ENCODE data around the gene LGALS9C.
"Not testable (repeated sequence)": the region's sequence is repeated elsewhere in the genome, so short reads cannot be mapped to it uniquely, and the experiment has no call there.

LGALS9C gene

DNA sequence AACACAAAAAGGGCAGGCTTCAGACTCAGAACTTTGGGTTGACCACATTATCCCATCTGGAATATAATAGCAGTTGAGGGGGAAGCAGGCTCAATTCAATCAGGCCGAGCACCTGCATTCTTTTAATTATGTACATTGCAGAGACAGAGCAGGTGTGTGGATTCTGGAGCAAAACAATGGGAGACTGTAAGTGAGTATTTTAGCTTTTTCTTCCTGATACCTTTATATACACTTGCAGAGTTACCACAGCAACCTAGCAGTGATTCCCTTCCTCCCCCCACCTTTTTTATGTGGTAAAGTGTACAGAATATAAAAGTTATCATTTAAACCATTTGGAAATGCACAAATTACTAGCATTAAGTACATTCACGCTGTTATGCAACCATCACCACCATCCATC lies 6.8 kb upstream of the LGALS9C start:
- not testable (repeated sequence) for H3K4me1 Mint-ChIP-seq, ATAC-seq, H3K27ac Mint-ChIP-seq, H3K9me3 Mint-ChIP-seq, DNase-seq, H3K4me3 Mint-ChIP-seq, H3K27me3 Mint-ChIP-seq

GRCh38 chr17:18470345-18470930 lies 6.2 kb upstream of the LGALS9C start:
- H3K4me3 Mint-ChIP-seq, H3K27me3 Mint-ChIP-seq, ATAC-seq, H3K9me3 Mint-ChIP-seq, DNase-seq, H3K4me1 Mint-ChIP-seq, H3K27ac Mint-ChIP-seq: not testable (repeated sequence)

- H3K4me3 Mint-ChIP-seq, H3K27ac Mint-ChIP-seq, ATAC-seq, H3K27me3 Mint-ChIP-seq, DNase-seq, H3K9me3 Mint-ChIP-seq, H3K4me1 Mint-ChIP-seq: not testable (repeated sequence)
These were observed 2.6 kb upstream of the LGALS9C start for GRCh38 chr17:18473967-18474366.

DNA sequence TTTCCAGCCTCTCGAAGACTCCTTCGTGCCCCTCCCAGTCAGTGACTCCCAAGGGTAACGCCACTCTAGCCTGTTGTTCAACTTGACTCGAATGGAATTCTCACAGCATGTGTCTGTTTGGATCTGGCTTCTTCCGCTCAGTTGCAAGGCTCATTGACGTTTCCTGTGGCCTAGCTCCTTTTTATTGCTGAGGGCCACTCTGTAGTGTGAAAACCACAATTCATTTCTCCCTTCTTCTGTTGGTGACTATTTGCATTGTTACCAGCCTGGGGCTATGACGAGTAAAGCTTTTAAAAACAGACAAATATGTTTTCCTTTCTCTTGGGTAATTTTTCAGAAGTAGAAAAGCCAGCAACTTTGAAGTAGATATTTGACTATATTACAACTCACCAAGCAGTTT lies 1.8 kb upstream of the LGALS9C start:
- H3K27ac Mint-ChIP-seq, H3K27me3 Mint-ChIP-seq, ATAC-seq, H3K4me1 Mint-ChIP-seq, DNase-seq, H3K9me3 Mint-ChIP-seq, H3K4me3 Mint-ChIP-seq: not testable (repeated sequence)

DNA sequence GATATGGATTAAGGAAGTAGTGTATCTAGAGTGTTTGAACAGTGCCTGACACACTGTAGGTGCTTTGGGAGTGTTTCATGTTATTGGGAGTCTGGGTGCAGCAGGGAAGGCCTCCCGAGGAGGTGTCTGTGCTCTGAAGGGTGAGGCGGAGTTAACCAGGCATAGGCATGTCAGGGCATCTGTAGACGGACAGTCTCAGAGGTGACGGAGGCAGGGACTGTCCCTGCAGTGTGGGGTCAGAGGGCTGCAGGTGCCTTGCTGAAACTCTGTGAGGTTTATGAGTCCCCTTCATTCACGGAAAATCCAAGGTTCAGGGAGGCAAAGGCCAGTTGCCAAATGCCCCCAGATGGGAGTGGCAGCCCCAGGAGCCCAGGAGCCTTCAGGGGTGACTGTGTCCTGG lies 778 bp downstream of the LGALS9C start:
- H3K4me1 Mint-ChIP-seq, DNase-seq, H3K27me3 Mint-ChIP-seq, H3K27ac Mint-ChIP-seq, H3K9me3 Mint-ChIP-seq, ATAC-seq, H3K4me3 Mint-ChIP-seq: not testable (repeated sequence)

DNA sequence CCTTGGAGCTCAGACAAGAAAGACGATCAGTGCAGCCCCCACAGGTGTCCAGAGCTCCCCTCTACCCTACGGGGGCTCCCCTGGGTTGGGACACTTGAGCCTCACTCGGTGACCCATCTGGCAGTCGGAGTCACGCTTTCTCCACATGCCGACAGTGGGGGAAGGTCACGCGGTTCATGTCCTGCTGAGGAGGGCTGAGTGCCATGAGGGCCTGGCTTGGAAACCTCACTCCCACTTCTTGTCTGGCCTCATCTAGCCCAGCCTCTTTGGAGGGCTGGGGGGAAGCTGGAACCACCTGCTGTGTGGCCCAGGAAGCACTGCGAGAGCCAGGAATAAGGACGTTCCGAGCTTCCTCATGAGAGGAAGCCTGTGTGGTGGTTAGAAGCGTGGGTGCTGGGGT lies 1.8 kb downstream of the LGALS9C start:
- DNase-seq, H3K27me3 Mint-ChIP-seq, H3K4me1 Mint-ChIP-seq, H3K9me3 Mint-ChIP-seq, H3K27ac Mint-ChIP-seq, ATAC-seq, H3K4me3 Mint-ChIP-seq: not testable (repeated sequence)

DNA sequence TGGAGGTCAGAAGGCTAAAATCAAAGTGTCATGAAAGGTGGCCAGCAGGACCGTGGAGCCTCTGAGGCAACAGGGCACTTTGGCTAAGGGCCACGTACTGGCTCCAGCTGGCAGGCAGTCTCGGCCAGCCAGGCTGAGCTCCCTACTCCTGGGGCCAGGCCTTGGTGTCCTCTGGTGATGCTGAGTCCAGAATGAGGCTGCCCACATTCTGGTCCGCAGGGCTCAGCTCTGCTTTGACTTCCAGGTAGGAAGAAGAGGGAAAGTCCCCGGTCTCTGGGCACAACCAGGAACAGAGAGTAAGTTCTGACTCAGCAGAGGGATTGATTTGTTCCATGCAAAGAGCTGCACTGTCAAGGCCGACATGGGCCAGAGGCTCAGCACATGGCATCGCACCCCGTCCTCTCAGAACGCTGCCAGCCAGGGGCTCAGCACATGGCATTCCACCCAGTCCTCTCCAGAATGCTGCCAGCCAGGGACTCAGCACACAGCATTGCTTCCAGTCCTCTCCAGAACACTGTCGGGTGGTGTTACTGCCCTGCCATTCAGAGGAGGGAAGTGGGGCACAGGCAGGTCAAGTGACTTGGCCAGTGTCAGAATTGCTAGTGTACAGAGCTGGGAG lies 2.5 kb downstream of the LGALS9C start:
- not testable (repeated sequence) for H3K4me3 Mint-ChIP-seq, DNase-seq, H3K27ac Mint-ChIP-seq, ATAC-seq, H3K9me3 Mint-ChIP-seq, H3K27me3 Mint-ChIP-seq, H3K4me1 Mint-ChIP-seq

DNA sequence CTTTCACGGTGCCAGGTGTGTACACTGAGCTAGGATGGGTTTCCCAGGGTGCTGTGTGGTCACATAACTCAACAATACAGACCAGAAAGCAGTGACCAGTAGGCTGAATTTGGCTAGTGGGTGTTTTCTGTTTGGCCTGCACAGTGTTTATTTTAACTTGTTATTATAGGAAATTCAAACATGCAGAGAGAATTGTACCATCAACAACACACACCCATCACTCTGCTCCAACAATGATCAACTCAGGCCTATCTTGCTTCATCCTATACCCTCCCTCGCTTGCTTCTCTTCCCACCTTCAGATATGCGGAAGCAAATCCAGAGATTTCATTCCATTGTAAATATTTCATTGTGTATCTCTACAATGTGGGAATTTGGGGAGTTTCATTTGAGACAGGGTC lies 5.2 kb downstream of the LGALS9C start:
- not testable (repeated sequence) for H3K4me1 Mint-ChIP-seq, H3K9me3 Mint-ChIP-seq, DNase-seq, ATAC-seq, H3K4me3 Mint-ChIP-seq, H3K27me3 Mint-ChIP-seq, H3K27ac Mint-ChIP-seq

GRCh38 chr17:18485936-18486464 lies 9.4 kb downstream of the LGALS9C start:
- not testable (repeated sequence) for H3K4me1 Mint-ChIP-seq, H3K27me3 Mint-ChIP-seq, DNase-seq, H3K4me3 Mint-ChIP-seq, H3K9me3 Mint-ChIP-seq, ATAC-seq, H3K27ac Mint-ChIP-seq

DNA sequence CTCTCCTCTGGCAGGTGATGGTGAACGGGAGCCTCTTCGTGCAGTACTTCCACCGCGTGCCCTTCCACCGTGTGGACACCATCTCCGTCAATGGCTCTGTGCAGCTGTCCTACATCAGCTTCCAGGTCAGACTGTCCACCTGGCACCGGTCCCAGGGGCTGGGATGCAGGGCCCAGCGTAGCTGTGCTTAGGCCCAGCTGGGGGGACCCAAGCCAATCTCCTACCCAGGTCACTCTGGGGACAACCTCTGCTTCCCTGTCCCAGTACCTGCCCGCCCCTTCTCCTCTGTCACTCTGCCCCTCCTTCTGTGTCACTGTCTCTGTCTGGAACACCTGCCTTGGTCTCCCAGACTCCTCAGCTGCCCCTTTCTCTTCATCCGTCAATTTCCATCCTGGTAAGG lies 11.0 kb downstream of the LGALS9C start:
- not testable (repeated sequence) for ATAC-seq, DNase-seq, H3K27me3 Mint-ChIP-seq, H3K9me3 Mint-ChIP-seq, H3K4me3 Mint-ChIP-seq, H3K27ac Mint-ChIP-seq, H3K4me1 Mint-ChIP-seq

- H3K27me3 Mint-ChIP-seq, ATAC-seq, H3K4me1 Mint-ChIP-seq, H3K27ac Mint-ChIP-seq, H3K9me3 Mint-ChIP-seq, H3K4me3 Mint-ChIP-seq, DNase-seq: not testable (repeated sequence)
These were observed 12.0 kb downstream of the LGALS9C start for GRCh38 chr17:18488622-18489021.

DNA sequence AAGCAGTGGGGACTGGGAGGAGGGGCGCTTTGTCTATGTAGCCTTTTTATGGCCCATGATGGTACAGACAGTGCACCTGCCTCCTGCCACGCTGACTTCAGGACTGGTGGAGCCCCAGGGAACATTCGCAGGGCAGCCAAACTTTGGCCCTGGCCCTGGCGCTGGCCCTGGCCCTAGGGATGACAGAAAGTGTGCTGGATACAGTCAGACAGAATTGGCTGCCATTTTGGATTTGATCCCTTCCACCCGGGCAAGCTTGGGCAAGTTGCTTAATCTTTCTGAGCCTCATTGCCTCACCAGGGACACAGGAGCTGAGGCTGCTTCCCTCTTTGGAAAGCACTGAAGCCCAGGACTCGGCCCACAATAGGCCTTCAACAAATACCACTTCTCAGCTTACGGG lies 13.4 kb downstream of the LGALS9C start:
- not testable (repeated sequence) for H3K27me3 Mint-ChIP-seq, ATAC-seq, H3K4me1 Mint-ChIP-seq, H3K9me3 Mint-ChIP-seq, DNase-seq, H3K27ac Mint-ChIP-seq, H3K4me3 Mint-ChIP-seq

DNA sequence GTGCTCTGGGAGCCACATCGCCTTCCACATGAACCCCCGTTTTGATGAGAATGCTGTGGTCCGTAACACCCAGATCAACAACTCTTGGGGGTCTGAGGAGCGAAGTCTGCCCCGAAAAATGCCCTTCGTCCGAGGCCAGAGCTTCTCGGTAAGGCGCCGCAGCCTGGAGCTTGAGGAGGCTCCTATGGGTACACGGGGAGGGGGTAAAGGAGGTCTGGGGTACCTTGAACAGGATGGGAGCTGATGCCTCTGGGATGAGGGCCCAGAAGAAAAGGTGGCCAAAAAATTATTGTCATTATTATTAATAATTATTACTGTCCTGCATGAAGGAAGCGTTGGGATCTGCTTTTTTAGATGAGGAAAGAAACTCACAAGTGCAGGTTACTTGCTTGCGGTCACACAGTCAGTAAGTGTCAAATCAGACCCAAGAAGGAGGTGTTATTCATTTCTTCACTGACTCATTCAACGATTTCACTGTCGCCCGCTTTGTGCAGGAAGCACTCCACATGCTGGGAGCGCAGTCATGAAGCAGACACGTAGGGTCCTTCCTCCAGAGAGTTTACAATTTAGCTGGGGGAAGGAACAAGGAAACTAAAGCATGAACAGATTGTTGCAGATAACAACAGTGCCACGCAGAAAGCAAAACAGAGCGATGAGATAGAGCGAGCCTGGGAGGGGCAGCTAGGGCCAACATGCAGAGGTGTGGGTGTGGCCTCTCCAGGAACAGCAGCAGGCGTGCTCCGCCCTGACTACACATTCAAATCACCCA lies 16.3 kb downstream of the LGALS9C start:
- H3K27me3 Mint-ChIP-seq, H3K9me3 Mint-ChIP-seq, ATAC-seq, H3K4me1 Mint-ChIP-seq: not testable (repeated sequence)
- peak in 1 of 2 donors; percentile 7 for DNase-seq
- peak overlapping the region in 1 of 2 donors; percentile 93 for H3K27ac Mint-ChIP-seq
- peak overlapping the region in 1 of 2 donors; percentile 34 for H3K4me3 Mint-ChIP-seq

DNA sequence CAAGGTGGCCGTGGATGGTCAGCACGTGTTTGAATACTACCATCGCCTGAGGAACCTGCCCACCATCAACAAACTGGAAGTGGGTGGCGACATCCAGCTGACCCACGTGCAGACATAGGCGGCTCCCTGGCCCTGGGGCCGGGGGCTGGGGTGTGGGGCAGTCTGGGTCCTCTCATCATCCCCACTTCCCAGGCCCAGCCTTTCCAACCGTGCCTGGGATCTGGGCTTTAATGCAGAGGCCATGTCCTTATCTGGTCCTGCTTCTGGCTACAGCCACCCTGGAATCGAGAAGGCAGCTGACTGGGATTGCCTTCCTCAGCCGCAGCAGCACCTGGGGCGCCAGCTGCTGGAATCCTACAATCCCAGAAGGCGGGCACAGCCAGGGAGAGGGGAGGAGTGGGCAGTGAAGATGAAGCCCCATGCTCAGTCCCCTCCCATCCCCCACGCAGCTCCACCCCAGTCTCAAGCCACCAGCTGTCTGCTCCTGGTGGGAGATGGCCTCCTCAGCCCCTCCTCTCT lies 17.7 kb downstream of the LGALS9C start:
- not testable (repeated sequence) for ATAC-seq, H3K4me1 Mint-ChIP-seq, H3K9me3 Mint-ChIP-seq, H3K27me3 Mint-ChIP-seq, DNase-seq, H3K27ac Mint-ChIP-seq, H3K4me3 Mint-ChIP-seq

- not testable (repeated sequence) for H3K27me3 Mint-ChIP-seq, H3K4me3 Mint-ChIP-seq, H3K27ac Mint-ChIP-seq, DNase-seq, H3K4me1 Mint-ChIP-seq, H3K9me3 Mint-ChIP-seq, ATAC-seq
These were observed 20.5 kb downstream of the LGALS9C start for GRCh38 chr17:18497044-18497443.

DNA sequence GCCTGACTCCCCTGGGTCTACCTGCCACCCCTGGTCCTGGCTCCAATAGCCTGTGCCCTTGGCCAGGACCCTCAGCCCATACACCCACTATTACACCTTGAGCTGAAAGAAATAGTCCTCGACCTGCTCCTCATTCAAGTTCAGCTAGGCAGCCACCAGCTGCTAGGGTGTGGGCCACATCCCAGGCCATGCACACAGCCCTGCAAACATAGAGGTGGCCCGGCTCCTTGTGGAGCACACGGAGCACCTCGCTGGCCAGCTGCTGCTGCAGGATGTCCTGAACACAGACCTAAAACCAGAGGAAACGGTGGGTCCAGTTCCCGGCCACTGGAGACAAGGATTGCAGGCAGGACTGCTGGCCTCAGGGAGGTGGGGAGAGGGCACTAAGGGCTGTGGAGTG lies 22.5 kb downstream of the LGALS9C start:
- H3K27me3 Mint-ChIP-seq, H3K4me3 Mint-ChIP-seq, H3K4me1 Mint-ChIP-seq, H3K27ac Mint-ChIP-seq, DNase-seq, H3K9me3 Mint-ChIP-seq, ATAC-seq: not testable (repeated sequence)

All from stimulated activated naive CD8-positive, alpha-beta T cell treated with anti-CD3 and anti-CD28 coated beads, Interleukin-15, amount 100 ng/mL, for 72 hours (primary cell).